ENCODE results near the gene TMEM140. TPM values are rescaled to one million over a fixed set of nuclear protein-coding genes. Genes with fewer than 3 reads are reported as not detected.
"Not testable (repeated sequence)": the region's sequence is repeated elsewhere in the genome, so short reads cannot be mapped to it uniquely, and the experiment has no call there.

The TMEM140 gene
- total RNA-seq, 1 experiment from 2014 or later: 7.1 TPM

GRCh38 chr7:135158874-135159273 lies 11.0 kb downstream of the TMEM140 start:
- no peak for DNase-seq (ENCODE audit: low read depth)

DNA sequence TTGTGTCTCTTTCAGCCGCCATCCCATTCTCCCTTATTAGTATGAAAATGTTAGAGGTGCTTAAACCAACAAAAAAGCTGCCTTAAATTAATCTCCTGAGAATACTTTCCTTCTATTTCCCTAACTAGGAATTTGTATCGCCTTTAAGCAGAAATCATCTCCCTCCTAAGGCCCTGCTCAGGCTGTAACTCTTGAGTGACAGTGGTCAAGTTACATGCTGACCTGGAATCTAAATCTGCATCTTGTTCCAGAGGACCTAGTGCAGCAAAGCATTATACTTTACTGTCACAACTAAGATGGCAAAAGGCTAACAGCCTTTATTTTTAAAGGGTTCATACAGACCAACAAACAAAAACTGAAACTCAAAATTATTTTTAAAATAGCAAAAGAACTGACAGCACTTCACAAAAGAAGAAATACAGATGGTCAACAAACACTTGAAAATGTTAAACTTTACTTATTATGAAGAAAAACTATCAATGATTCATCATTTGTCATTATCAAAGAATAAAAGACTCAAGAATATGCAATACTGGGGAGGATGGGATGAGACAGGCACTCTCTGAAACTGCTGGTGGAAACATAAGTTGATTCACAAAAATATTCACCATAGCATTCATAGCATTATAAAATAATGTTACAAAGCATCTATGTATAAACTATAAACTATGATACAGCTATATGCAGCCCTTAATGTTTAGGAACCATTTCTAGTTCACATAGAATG lies 11.7 kb downstream of the TMEM140 start:
- no peak for DNase-seq (ENCODE audit: low read depth)

GRCh38 chr7:135160098-135160857 lies 12.4 kb downstream of the TMEM140 start:
- peak; percentile 72 for DNase-seq (ENCODE audit: low read depth)

DNA sequence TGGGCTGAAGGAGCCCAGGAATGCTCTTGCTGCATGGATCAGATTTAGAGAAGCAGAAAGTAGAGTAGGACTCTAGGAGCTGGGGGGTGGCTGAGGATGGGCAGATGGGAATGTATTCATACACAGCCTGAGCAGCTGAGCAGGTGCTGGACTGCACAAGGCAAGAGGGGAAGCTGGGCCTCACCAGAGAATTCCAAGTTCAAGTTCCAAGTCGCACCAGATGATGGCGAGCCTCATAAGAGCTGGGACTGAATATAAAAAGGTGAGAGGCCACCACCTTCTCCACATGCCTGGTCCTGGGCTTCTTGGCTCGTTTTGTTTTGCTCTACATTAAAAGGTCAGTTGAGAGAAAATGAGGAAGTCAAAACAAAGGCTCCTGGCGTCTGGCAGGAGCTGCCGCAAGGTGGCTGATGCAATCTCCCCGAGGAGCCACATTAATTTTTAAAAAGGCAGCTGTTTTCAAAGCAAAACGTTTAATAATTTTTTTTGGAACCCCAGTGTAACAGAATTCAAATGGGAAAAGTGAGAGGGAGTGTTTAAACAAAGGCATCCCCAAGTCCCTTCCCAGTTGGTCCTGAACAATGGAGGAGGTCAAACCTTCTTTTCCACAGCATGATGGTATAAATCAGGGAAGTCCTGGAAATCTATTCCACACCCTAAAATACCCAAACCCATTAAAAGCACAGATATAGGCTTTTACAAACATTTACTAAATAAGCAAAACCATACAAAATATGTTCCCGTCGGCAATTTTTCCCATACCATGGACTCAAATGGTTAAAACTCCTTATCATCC lies 13.2 kb downstream of the TMEM140 start:
- DNase-seq (ENCODE audit: low read depth): no peak

DNA sequence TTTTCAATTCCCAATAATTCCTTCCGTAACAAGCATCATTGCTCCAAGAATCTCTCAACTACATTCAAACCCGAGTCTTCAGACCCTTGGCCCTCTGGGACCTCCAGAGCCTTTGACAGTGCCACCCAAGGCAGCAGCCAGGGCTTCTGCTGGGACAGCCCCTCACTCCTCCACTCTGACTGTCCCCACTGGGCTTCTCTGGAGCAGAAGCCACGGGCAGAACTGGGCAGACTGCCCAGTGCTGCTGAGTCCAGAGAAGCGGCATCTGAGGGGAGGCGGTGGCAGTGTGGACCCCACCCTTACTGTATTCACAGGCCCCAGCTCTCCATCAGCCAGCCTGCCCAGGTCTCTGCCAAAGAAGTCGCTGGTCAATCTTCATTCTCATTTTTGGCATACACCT lies 13.8 kb downstream of the TMEM140 start:
- no peak for DNase-seq (ENCODE audit: low read depth)

- DNase-seq (ENCODE audit: low read depth): no peak
These were observed 14.6 kb downstream of the TMEM140 start for GRCh38 chr7:135162382-135163001.

GRCh38 chr7:135164357-135165061 lies 16.6 kb downstream of the TMEM140 start:
- DNase-seq (ENCODE audit: low read depth): peak; percentile 22

DNA sequence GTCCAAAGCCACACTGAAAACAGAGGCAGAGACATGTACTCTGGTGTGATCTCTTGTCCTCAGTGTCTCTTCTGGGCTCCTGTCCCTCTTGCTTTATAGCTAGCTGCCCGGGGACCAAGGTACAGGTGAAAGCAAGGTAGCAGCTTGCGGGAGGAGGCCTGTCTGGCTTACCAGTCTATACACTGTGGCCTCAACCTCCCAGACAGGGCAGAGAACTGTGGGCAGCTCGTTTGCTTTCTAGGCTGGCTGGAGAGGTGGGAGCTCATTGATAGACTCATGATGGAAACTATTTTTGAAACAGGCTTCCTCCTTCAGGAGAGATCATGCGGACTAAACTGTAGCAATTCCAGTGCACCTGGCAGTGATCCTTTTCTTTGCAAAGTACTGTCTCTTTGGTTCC lies 18.0 kb downstream of the TMEM140 start:
- DNase-seq (ENCODE audit: low read depth): no peak

- no peak for DNase-seq (ENCODE audit: low read depth)
These were observed 18.6 kb downstream of the TMEM140 start for GRCh38 chr7:135166338-135166990.

DNA sequence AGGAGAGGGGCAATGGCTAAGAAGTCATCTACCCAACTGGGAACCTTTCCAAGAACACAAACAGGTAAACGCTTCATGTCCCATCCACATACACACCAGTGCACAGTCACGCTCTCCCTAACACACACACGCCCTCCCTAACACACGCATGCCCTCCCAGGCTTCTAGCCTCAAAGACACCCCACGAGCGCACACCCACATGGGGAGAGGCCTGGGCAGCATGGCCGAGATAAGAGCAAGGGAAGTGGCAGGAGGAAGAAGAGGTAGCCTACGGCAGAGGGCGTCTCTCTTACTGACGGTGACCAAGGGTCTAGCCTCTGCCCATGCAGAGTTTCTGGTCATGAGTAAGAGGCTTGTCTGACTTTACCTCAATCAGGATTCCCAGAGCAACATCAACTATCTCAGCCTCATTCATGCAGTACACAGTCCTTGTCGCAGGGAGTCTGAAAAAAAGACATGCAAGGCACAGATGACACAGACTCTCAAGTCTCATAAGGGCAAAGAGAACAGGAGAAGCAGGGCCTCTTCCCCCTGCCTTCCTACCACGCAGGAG lies 19.6 kb downstream of the TMEM140 start:
- DNase-seq (ENCODE audit: low read depth): no peak

- DNase-seq (ENCODE audit: low read depth): no peak
These were observed 20.1 kb downstream of the TMEM140 start for GRCh38 chr7:135168001-135168400.

- DNase-seq (ENCODE audit: low read depth): no peak
These were observed 20.7 kb downstream of the TMEM140 start for GRCh38 chr7:135168489-135169140.

DNA sequence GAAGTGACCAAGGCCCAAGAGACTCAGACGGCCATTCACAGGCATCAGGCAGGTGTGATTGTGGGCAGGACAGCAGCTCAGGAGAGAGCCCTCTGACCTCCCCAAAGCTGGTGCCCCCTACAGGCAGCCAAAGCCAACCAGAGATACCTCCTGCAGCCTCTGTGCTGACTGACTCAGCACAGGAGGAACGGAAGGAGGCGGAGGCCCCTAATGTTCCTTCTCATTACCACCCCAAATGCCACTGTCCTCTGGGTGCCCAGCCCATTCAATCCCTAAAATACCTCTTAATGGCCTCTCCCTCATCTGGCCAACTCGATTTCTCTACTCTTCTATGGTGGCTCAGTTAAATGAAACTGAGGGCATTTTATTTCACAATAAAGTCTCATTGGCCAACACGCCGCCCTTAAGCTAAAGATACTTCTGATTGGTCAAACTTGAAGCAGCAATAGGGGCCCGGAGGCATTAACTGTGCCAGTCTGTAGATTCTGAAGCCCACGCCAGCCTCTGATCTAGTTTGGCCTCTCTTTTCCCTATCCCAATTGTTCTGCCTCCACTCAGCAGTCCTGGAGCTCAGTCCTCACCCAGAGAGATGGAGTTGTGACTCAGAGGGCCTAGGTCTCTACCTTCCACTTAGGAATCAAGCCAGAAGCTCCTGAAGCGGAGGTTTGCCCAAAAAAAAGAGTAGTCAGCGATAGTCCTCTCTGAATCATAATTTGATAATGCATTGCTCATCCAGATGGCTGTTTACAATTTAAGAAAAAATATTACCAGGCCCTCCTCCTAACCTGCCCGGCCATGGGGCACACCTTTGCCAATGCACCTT lies 21.5 kb downstream of the TMEM140 start:
- peak; percentile 49 for DNase-seq (ENCODE audit: low read depth)

GRCh38 chr7:135169964-135170273 lies 22.0 kb downstream of the TMEM140 start:
- DNase-seq (ENCODE audit: low read depth): no peak

DNA sequence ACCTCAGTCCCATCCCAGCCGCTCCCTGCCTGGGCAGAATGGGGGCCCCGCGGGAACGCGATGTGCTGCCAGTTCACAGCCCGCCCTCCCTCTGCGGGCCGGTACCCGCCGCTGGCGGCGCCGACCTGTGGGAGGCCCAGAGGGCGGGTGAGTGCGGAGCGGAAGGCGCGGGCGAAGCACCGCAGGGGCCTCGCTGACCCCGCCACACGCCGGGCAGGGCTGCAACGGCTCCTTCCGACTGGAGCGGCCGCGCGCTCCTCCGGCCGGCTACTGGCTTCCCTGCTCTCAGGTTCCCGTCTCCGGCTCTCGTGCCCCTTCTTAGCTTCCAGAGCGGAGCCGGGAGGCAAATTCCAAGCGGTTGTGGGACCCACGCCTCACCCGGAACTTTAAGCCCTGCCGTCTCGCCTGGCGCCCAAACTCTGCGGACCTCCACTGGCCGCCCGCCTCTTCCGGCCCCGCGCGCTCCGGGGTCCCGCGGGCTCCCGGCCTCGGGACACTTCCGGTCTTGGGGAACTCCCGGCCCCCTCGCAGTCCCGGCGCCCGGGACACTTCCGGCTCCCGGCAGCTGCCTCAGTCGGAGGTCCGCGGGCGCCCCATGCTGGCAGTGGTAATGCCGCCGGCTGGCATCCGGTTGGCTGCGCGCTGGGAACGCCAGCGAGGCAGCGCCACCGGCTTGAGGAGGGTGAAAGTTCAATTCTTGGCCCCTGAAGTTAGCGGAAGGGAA lies 22.6 kb downstream of the TMEM140 start, which contains the start of gene CYREN:
CYREN (minus strand) TSS at position 434 of the 724 bp plus-strand sequence. CDS start 1,785 bp downstream, outside the sequence.
- peak; percentile 95 for DNase-seq (ENCODE audit: low read depth)

GRCh38 chr7:135170998-135171481 lies 23.2 kb downstream of the TMEM140 start:
- not testable (repeated sequence) for DNase-seq (ENCODE audit: low read depth)

DNA sequence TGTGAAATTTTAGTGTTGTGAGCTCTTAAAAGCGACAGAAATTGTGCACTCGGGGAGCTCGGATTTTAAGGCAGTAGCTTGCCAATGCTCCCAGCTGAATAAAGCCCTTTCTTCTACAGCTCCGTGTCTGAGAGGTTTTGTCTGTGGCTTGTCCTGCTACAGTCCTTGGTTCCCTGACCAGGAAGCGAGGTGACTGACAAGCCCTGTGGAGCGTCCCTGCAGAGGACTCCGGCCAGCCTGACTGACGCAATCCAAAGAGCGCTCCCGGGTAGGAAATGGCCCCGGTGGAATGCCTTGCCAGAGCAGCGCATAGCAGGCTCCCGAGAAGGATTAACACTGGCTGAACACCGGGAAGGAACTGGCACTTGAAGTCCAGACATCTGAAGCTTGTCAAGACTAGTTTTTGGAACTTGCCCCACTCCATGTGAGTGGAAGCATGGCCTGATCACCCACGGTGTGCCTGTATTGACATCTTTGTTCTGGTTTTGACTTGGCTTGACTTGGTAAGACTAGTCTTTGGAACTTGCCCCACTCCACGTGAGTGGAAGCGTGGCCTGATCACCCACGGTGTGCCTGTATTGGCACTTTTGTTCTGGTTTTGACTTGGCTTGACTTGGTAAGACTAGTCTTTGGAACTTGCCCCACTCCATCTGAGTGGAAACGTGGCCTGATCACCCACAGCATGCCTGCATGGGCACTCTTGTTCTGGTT lies 23.9 kb downstream of the TMEM140 start:
- DNase-seq (ENCODE audit: low read depth): peak; percentile 69

All from RPMI7951 (cell line).